HepG2 (cell line): ENCODE measurements around the gene ERFL. TPM values are rescaled to one million over a fixed set of nuclear protein-coding genes. Genes with fewer than 3 reads are reported as not detected.

Source experiments
- CREBL2 ChIP-seq: sonication (generic); formaldehyde crosslinking; IDR thresholded peaks from 2 replicates; pipeline ENCODE4 v1.8.1; 2023; ENCODE audit warnings: missing genetic modification reagents, mild to moderate bottlenecking, borderline replicate concordance
- ELF1 ChIP-seq: sonication (generic); formaldehyde crosslinking; IDR thresholded peaks from 2 replicates; pipeline ENCODE4 v1.4.0; 2020; ENCODE audit warnings: missing genetic modification reagents
- IRF1 ChIP-seq: sonication (generic); formaldehyde crosslinking; IDR thresholded peaks from 2 replicates; pipeline ENCODE4 v1.4.0; 2020; ENCODE audit warnings: low read depth, mild to moderate bottlenecking, missing genetic modification reagents
- KDM5A ChIP-seq: fragments of 200-600 bp; sonication (generic); IDR thresholded peaks from 2 replicates; pipeline ENCODE4 v1.7.0; 2018; ENCODE audit warnings: antibody characterized with exemption, mild to moderate bottlenecking, low read length, borderline replicate concordance
- KIAA2018 ChIP-seq: sonication (generic); formaldehyde crosslinking; IDR thresholded peaks from 2 replicates; pipeline ENCODE4 v1.5.0; 2020; ENCODE audit warnings: mild to moderate bottlenecking, missing genetic modification reagents, borderline replicate concordance
- MAFG ChIP-seq: sonication (generic); formaldehyde crosslinking; IDR thresholded peaks from 2 replicates; pipeline ENCODE4 v1.5.1; 2020; ENCODE audit warnings: mild to moderate bottlenecking, missing genetic modification reagents
- NFIC ChIP-seq: IDR thresholded peaks from 2 replicates; pipeline ENCODE4 v1.6.1; 2012; ENCODE audit warnings: mild to moderate bottlenecking, low read length, inconsistent platforms
- POLR2A ChIP-seq, 2 experiments: IDR thresholded peaks; 2 replicates each; pipeline ENCODE4 v1.6.1; 2011; ENCODE audit warnings: low read depth in 2 of 2, low read length in 2 of 2, mild to moderate bottlenecking in 1 of 2, moderate library complexity in 1 of 2; ENCODE audit not compliant: insufficient read depth in 1 of 2
- POLR2G ChIP-seq: fragments of 200-400 bp; formaldehyde crosslinking; IDR thresholded peaks from 2 replicates; pipeline ENCODE4 v1.6.1; 2018; ENCODE audit warnings: mild to moderate bottlenecking, low read depth, low read length, moderate library complexity
- RAD51 ChIP-seq: fragments of 450-650 bp; IDR thresholded peaks from 2 replicates; pipeline ENCODE4 v1.6.1; 2016; ENCODE audit warnings: borderline replicate concordance
- RFXANK ChIP-seq: IDR thresholded peaks from 2 replicates; pipeline ENCODE4 v1.6.1; 2016
- SP140L ChIP-seq: sonication (generic); formaldehyde crosslinking; IDR thresholded peaks from 2 replicates; pipeline ENCODE4 v1.4.0; 2020; ENCODE audit warnings: missing genetic modification reagents, borderline replicate concordance
- SRY ChIP-seq: sonication (generic); formaldehyde crosslinking; IDR thresholded peaks from 2 replicates; pipeline ENCODE4 v1.8.0; 2022; ENCODE audit warnings: mild to moderate bottlenecking, missing genetic modification reagents
- TBL1XR1 ChIP-seq: fragments of 150-350 bp; IDR thresholded peaks from 2 replicates; pipeline ENCODE4 v1.6.1; 2014; ENCODE audit warnings: borderline replicate concordance, low read length; ENCODE audit not compliant: partially characterized antibody
- ZBTB21 ChIP-seq: sonication (generic); formaldehyde crosslinking; IDR thresholded peaks from 2 replicates; pipeline ENCODE4 v1.4.0; 2020; ENCODE audit warnings: missing genetic modification reagents
- ZNF329 ChIP-seq: sonication (generic); formaldehyde crosslinking; IDR thresholded peaks from 2 replicates; pipeline ENCODE4 v1.9.0; 2021; ENCODE audit warnings: low read depth, mild to moderate bottlenecking, missing genetic modification reagents
- ZNF343 ChIP-seq: sonication (generic); formaldehyde crosslinking; IDR thresholded peaks from 2 replicates; pipeline ENCODE4 v1.4.0; 2020; ENCODE audit warnings: mild to moderate bottlenecking, missing genetic modification reagents
- ZNF382 ChIP-seq: sonication (generic); formaldehyde crosslinking; IDR thresholded peaks from 2 replicates; pipeline ENCODE4 v1.5.0; 2020; ENCODE audit warnings: missing genetic modification reagents, mild to moderate bottlenecking, borderline replicate concordance
- ZNF704 ChIP-seq: sonication (generic); formaldehyde crosslinking; IDR thresholded peaks from 2 replicates; pipeline ENCODE4 v1.8.1; 2023; ENCODE audit warnings: mild to moderate bottlenecking, inconsistent platforms, moderate library complexity, missing genetic modification reagents, borderline replicate concordance
- ZNF768 ChIP-seq: sonication (generic); formaldehyde crosslinking; IDR thresholded peaks from 2 replicates; pipeline ENCODE4 v1.4.0; 2020; ENCODE audit warnings: missing genetic modification reagents
- polyA plus RNA-seq, 8 experiments: library from polyadenylated mRNA; depleted of rRNA in 3 of 8; stranded (reverse) in 7 of 8; unstranded in 1 of 8; fragments of >200 nt; fragmentation: Illumina TruSeq in 4 of 8; extraction: Trizol in 4 of 8; gene quantifications; 2 replicates each; pipeline versions ENCODE4 v1.2.1 to v1.2.3, GENCODE V29; 2011 to 2016; ENCODE audit warnings: low read depth in 4 of 8, missing spikeins in 1 of 8, mixed read lengths in 1 of 8; ENCODE audit not compliant: insufficient read depth in 1 of 8
- total RNA-seq, 5 experiments: library from RNA; depleted of rRNA; stranded (reverse); fragments of >200 nt; fragmentation: Illumina TruSeq; extraction: Trizol; gene quantifications; 2 replicates each; pipeline ENCODE4 v1.2.3, GENCODE V29; 2016; ENCODE audit warnings: low read depth in 1 of 5

ERFL gene
- total and polyA plus RNA-seq, 2 of the 13 experiments (the other 11 are each of a cell fraction or from before 2014, with no cell fraction given) = not detected

- no peak for TF ChIP-seq IRF1 (CRISPR knock-in tag)
- no peak for TF ChIP-seq RAD51
- TF ChIP-seq SRY (CRISPR knock-in tag) = no peak
- TF ChIP-seq ZNF329 (CRISPR knock-in tag) = no peak
- TF ChIP-seq TBL1XR1 = no peak
- no peak for TF ChIP-seq KDM5A
- TF ChIP-seq CREBL2 = no peak
- TF ChIP-seq POLR2A (IDR thresholded peaks at IDR 0.05; ENCODE audit: insufficient read depth in 1 of 2, low read depth in 2 of 2, low read length in 2 of 2) = no peak
- no peak for TF ChIP-seq RFXANK (CRISPR knock-in tag)
- TF ChIP-seq POLR2G = no peak; the same call in 1 of the 2 replicates
- TF ChIP-seq ZNF382 = no peak
- no peak for TF ChIP-seq ZBTB21 (CRISPR knock-in tag)
- TF ChIP-seq ELF1 = peak; percentile 62; the same call in 1 of the 2 replicates
- TF ChIP-seq ZNF343 (CRISPR knock-in tag) = no peak; the same call in 1 of the 2 replicates
- no peak for TF ChIP-seq SP140L
- TF ChIP-seq MAFG = no peak
- TF ChIP-seq NFIC = no peak
- no peak for TF ChIP-seq KIAA2018 (CRISPR knock-in tag)
- no peak for TF ChIP-seq ZNF704 (CRISPR knock-in tag)
- no peak for TF ChIP-seq ZNF768 (CRISPR knock-in tag)
These were observed 24.0 kb downstream of the ERFL start (continued) for GRCh38 chr19:41904118-41904870.
